ENCODE measurements around the gene FBXO11.

DNA sequence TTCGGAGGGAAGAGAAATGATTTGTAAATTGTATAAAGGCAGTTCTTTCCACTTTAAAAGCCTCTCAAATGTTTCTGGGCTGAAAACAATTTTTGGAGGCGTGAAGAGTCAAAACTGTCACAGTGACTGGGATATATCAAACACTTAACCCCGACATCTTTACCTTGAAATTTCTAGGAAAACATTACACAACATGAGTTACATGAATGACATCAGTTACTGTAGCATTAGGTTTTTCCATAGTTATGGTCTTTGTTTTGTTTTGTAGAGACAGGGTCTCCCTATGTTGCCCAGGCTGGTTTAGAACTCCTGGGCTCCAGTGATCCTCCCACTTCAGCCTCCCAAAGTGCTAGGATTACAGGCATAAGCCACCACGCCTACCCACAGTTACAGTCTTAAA lies 97.7 kb downstream of the FBXO11 start:
- TF ChIP-seq, protein P1, sequence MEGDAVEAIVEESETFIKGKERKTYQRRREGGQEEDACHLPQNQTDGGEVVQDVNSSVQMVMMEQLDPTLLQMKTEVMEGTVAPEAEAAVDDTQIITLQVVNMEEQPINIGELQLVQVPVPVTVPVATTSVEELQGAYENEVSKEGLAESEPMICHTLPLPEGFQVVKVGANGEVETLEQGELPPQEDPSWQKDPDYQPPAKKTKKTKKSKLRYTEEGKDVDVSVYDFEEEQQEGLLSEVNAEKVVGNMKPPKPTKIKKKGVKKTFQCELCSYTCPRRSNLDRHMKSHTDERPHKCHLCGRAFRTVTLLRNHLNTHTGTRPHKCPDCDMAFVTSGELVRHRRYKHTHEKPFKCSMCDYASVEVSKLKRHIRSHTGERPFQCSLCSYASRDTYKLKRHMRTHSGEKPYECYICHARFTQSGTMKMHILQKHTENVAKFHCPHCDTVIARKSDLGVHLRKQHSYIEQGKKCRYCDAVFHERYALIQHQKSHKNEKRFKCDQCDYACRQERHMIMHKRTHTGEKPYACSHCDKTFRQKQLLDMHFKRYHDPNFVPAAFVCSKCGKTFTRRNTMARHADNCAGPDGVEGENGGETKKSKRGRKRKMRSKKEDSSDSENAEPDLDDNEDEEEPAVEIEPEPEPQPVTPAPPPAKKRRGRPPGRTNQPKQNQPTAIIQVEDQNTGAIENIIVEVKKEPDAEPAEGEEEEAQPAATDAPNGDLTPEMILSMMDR (conservative IDR thresholded peaks at IDR 0.05 in 1 of 2, IDR thresholded peaks at IDR 0.05 in 1 of 2; ENCODE audit: low read depth in 1 of 2, low read length in 2 of 2), result no peak
- no peak for TF ChIP-seq EZH2 (IDR thresholded peaks at IDR 0.05; ENCODE audit: low read length, missing control alignments)

Data from fibroblast of lung (primary cell).